Epithelial cell of umbilical artery (primary cell): ENCODE measurements around the gene GPATCH3. TPM values are rescaled to one million over a fixed set of nuclear protein-coding genes. Genes with fewer than 3 reads are reported as not detected.

Experiments used
- total RNA-seq: library from RNA; depleted of rRNA; stranded (reverse); fragments of >200 nt; gene quantifications from 2 replicates; pipeline ENCODE4 v1.2.3, GENCODE V29; 2014

The GPATCH3 gene
- total RNA-seq: 8.8 and 11.2 TPM in 2 replicates

GRCh38 chr1:26900001-26900814 lies at the start of gene GPATCH3:
Gene GPATCH3 (minus strand): TSS chr1:26900467. CDS start chr1:26900442, 25 bp downstream.

GRCh38 chr1:26921540-26922430 lies 21.5 kb upstream of the GPATCH3 start, which contains the start of gene NUDC:
Gene NUDC (plus strand): TSS chr1:26921743. CDS start chr1:26921849, 106 bp downstream.

GRCh38 chr1:26913754-26914619 lies 13.7 kb upstream of the GPATCH3 start, which contains the start of gene NR0B2:
Gene NR0B2 (minus strand): TSS chr1:26913975. CDS start chr1:26913940, 35 bp downstream.

GRCh38 chr1:26889551-26890466 lies 10.5 kb downstream of the GPATCH3 start, which contains the start of gene GPN2:
Gene GPN2 (minus strand): TSS chr1:26890283. CDS start chr1:26890096, 187 bp downstream.

GRCh38 chr1:26862781-26863684 lies 37.2 kb downstream of the GPATCH3 start, which contains the start of gene SFN:
Gene SFN (plus strand): TSS chr1:26863149. CDS start chr1:26863213, 64 bp downstream.

Other genes with a start within 250 kb of the GPATCH3 start
- 8.8 and 11.2 TPM in 2 replicates for gene ARID1A, start 204.5 kb downstream of the GPATCH3 start, total RNA-seq
- 7.1 and 10.0 TPM in 2 replicates for gene PIGV, start 112.5 kb downstream of the GPATCH3 start, total RNA-seq
- 5.5 and 5.9 TPM in 2 replicates for gene ZDHHC18, start 73.8 kb downstream of the GPATCH3 start, total RNA-seq
- gene SFN, start 37.3 kb downstream of the GPATCH3 start, total RNA-seq: not detected in 2 replicates
- 6.7 and 8.4 TPM in 2 replicates for gene GPN2, start 10.2 kb downstream of the GPATCH3 start, total RNA-seq
- not detected in 2 replicates for gene NR0B2, start 13.5 kb upstream of the GPATCH3 start, total RNA-seq
- gene NUDC, start 21.3 kb upstream of the GPATCH3 start, total RNA-seq: 36.4 and 48.3 TPM in 2 replicates
- gene KDF1, start 60.0 kb upstream of the GPATCH3 start, total RNA-seq: not detected in 2 replicates
- 7.5 and 11.7 TPM in 2 replicates for gene TRNP1, start 93.2 kb upstream of the GPATCH3 start, total RNA-seq
- 1.3 and 3.0 TPM in 2 replicates for gene TENT5B, start 112.4 kb upstream of the GPATCH3 start, total RNA-seq